ENCODE data around the gene PDE3B.
"Not testable (repeated sequence)": the region's sequence is repeated elsewhere in the genome, so short reads cannot be mapped to it uniquely, and the experiment has no call there.

The PDE3B gene

GRCh38 chr11:14873632-14874031, 230.0 kb downstream of the PDE3B start:
- Histone ChIP-seq H3K4me3 (ENCODE audit: low read length) (no peak overlapping the region), H3K27me3 (ENCODE audit: control insufficient read depth, insufficient read depth, low read length) (no peaks in the 10 kb centered on the region), H3K4me1 (ENCODE audit: control insufficient read depth, insufficient read depth, low read length) (no peaks in the 10 kb centered on the region), H3K36me3 (ENCODE audit: insufficient read depth, low read length) (peaks cover 14% of the 10 kb centered on the region), H3K4me2 (ENCODE audit: low read length) (no peak overlapping the region), H3K9me3 (replicated peaks; ENCODE audit: low read length) (no peaks in the 10 kb centered on the region), H3K9ac (ENCODE audit: low read depth, low read length) (no peak overlapping the region)

GRCh38 chr11:14875163-14875562, 231.6 kb downstream of the PDE3B start:
- Histone ChIP-seq H3K9me3 (replicated peaks; ENCODE audit: low read length) (no peaks in the 10 kb centered on the region), H3K36me3 (ENCODE audit: insufficient read depth, low read length) (peaks cover 14% of the 10 kb centered on the region), H3K4me3 (ENCODE audit: low read length) (no peak overlapping the region), H3K4me1 (ENCODE audit: control insufficient read depth, insufficient read depth, low read length) (no peaks in the 10 kb centered on the region), H3K4me2 (ENCODE audit: low read length) (no peak overlapping the region), H3K27me3 (ENCODE audit: control insufficient read depth, insufficient read depth, low read length) (no peaks in the 10 kb centered on the region), H3K9ac (ENCODE audit: low read depth, low read length) (no peak overlapping the region)

DNA sequence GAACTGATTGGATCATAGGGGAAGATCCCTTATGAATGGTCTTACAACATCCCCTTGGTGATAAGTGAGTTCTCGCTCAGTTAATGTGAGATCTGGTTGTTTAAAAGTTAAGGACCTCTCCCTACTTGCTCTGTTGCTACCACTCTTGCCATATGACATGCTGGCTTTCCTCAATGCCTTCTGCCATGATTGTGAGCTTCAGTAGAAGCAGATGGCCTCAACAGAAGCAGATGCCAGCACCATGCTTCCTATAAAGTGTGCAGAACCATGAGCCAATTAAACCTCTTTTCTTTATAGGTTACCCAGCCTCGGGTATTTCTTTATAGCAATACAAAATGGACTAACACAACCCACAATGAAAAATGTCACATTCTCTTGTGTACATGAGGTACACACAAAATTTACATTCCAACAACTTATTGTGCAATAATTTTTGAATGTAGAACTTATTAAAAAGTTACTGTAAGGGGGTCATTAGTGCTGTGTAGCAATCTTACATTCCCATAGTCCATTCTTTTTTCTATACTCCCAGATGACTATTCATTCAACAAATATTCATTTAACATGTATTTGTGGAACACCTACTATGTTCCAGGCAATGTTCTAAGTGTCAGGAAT, 238.1 kb downstream of the PDE3B start:
- H3K36me3 ChIP-seq (ENCODE audit: insufficient read depth, low read length) = peaks cover 11% of the 10 kb centered on the region

DNA sequence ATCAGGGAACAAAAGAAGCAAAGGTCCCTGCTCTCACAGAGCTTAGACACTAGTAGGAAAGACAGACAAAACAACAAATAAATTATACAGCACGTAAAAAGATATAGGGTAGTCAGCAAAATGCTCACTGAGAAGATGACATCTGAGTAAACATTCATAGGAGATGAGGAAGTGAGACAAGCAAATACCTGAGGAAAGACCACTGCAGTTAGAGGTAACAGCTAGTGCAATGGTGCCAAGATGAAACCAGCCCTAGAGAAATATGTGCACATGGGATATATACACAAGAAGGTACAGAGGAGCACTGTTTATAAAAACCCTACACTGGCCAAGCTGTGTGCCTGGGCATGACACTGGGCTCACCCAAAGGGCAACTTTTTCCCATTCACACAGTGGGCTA, 238.6 kb downstream of the PDE3B start:
- Histone ChIP-seq H3K9ac (ENCODE audit: low read depth, low read length) (no peak overlapping the region), H3K36me3 (ENCODE audit: insufficient read depth, low read length) (peaks cover 11% of the 10 kb centered on the region), H3K27me3 (ENCODE audit: control insufficient read depth, insufficient read depth, low read length) (no peaks in the 10 kb centered on the region), H3K4me3 (ENCODE audit: low read length) (no peak overlapping the region), H3K4me1 (ENCODE audit: control insufficient read depth, insufficient read depth, low read length) (no peaks in the 10 kb centered on the region), H3K4me2 (ENCODE audit: low read length) (no peak overlapping the region), H3K9me3 (replicated peaks; ENCODE audit: low read length) (no peaks in the 10 kb centered on the region)

More for the DNA sequence above, 238.1 kb downstream of the PDE3B start:
- no peak overlapping the region for H3K4me2 ChIP-seq (ENCODE audit: low read length)
- no peak overlapping the region for H3K4me3 ChIP-seq (ENCODE audit: low read length)
- no peak overlapping the region for H3K9ac ChIP-seq (ENCODE audit: low read depth, low read length)
- no peaks in the 10 kb centered on the region for H3K27me3 ChIP-seq (ENCODE audit: control insufficient read depth, insufficient read depth, low read length)
- no peaks in the 10 kb centered on the region for H3K4me1 ChIP-seq (ENCODE audit: control insufficient read depth, insufficient read depth, low read length)
- no peaks in the 10 kb centered on the region for H3K9me3 ChIP-seq (replicated peaks; ENCODE audit: low read length)

GRCh38 chr11:14883683-14884082, 240.1 kb downstream of the PDE3B start:
- H3K4me3 ChIP-seq (ENCODE audit: low read length); H3K27me3 ChIP-seq (ENCODE audit: control insufficient read depth, insufficient read depth, low read length); H3K9ac ChIP-seq (ENCODE audit: low read depth, low read length); H3K4me2 ChIP-seq (ENCODE audit: low read length); H3K4me1 ChIP-seq (ENCODE audit: control insufficient read depth, insufficient read depth, low read length); H3K9me3 ChIP-seq (replicated peaks; ENCODE audit: low read length); H3K36me3 ChIP-seq (ENCODE audit: insufficient read depth, low read length): not testable (repeated sequence)

DNA sequence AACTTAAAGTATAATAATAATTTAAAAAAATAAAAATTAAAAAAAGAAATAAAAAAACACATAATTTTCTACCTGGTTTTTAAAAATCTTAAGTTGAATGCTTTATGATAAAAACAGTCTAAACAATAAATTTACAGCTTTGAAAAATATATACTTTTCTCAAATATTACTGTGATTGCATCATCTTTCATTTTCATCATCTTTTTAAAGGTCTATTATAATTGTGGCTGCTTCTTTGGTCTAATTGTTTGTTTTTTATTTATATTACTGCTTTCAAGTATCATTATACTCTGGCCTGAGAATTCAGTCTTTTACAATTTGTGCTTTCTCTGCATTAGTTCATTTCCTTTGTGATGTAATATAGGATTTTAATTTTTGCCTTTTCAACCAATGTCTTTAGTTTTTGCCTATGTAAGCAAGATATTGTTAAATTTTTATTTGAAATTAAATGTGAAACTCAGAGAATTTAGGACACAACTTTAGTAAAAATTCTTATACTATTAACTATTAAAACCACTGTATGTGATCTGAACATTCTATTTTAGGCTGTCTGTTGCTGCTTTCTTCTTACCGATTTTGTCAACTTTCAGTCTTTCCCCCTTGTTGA, 241.2 kb downstream of the PDE3B start:
- no peaks in the 10 kb centered on the region for H3K9me3 ChIP-seq (replicated peaks; ENCODE audit: low read length)
- H3K4me2 ChIP-seq (ENCODE audit: low read length) = no peak overlapping the region
- H3K4me3 ChIP-seq (ENCODE audit: low read length) = no peak overlapping the region
- no peaks in the 10 kb centered on the region for H3K36me3 ChIP-seq (ENCODE audit: insufficient read depth, low read length)
- H3K4me1 ChIP-seq (ENCODE audit: control insufficient read depth, insufficient read depth, low read length) = no peaks in the 10 kb centered on the region
- H3K27me3 ChIP-seq (ENCODE audit: control insufficient read depth, insufficient read depth, low read length) = no peaks in the 10 kb centered on the region
- H3K9ac ChIP-seq (ENCODE audit: low read depth, low read length) = no peak overlapping the region

DNA sequence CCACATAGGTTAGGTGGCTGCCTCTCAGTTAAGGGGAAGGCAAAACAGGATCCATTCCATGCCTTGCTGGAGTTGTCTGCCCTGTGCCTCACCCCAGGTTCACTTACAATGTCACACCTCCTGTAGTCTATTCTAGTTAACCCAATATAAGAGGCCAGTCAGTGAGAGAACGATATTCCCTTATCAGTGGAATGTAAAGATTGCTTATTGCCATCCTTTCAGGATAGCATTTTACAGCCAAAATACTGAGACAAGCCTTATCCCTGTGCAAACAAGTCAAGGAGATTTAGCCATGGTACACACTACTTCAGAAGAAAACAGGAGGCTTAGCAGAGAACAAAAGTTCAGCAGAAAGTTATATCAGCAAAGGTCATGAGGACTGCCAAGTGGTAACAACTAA, 242.9 kb downstream of the PDE3B start:
- no peaks in the 10 kb centered on the region for H3K9me3 ChIP-seq (replicated peaks; ENCODE audit: low read length)
- no peak overlapping the region for H3K4me2 ChIP-seq (ENCODE audit: low read length)
- no peaks in the 10 kb centered on the region for H3K27me3 ChIP-seq (ENCODE audit: control insufficient read depth, insufficient read depth, low read length)
- no peak overlapping the region for H3K9ac ChIP-seq (ENCODE audit: low read depth, low read length)
- H3K4me3 ChIP-seq (ENCODE audit: low read length) = no peak overlapping the region
- H3K4me1 ChIP-seq (ENCODE audit: control insufficient read depth, insufficient read depth, low read length) = peaks cover 4% of the 10 kb centered on the region
- H3K36me3 ChIP-seq (ENCODE audit: insufficient read depth, low read length) = no peaks in the 10 kb centered on the region

DNA sequence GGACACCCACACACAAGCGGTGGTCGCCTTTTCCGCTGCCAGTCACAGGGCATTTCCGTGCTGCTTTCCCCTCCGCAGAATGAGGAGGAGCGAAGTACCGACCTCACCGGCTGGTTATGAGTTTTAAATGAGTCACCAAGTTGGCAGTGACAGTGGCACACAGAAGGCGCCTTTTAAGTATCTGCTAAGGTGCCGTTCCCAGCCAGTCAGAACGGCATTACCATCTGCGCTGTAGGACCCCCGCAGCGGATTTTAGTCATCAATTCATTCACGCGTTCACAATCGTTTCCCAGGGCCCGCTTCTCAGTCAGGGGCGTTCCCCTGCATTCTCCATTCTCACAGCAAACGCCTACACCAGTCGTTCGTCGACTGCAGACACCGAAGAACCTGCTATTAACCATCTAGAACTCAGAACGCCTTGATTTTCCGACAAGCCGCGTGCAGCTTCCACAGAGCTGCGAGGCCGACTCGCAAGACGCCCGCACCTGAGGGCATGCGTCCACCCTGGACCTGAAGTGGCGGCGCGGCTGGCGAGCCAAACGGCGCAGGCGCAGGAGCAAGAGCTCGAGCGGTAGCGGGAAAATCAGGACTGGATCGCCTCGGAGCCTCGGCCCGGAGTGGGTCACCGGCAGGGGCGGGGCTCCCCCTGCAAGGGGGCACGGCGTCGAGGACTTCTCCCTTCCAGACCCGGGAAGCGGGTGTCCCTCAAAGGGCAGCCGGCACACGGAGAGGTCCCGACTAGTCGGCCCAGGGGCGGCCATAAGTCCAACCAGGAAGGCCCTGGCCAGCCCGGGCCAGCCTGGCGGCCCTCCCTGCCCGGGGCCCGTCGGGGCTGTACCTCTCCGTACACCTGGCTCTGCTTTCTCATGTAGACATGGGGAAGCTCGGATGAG, 247.8 kb downstream of the PDE3B start:
- H3K4me3 ChIP-seq (ENCODE audit: low read length) = peak overlapping the region; percentile 97
- H3K4me1 ChIP-seq (ENCODE audit: control insufficient read depth, insufficient read depth, low read length) = peaks cover 4% of the 10 kb centered on the region
- H3K4me2 ChIP-seq (ENCODE audit: low read length) = peak overlapping the region; percentile 99
- no peaks in the 10 kb centered on the region for H3K36me3 ChIP-seq (ENCODE audit: insufficient read depth, low read length)
- H3K9me3 ChIP-seq (replicated peaks; ENCODE audit: low read length) = no peaks in the 10 kb centered on the region
- H3K27me3 ChIP-seq (ENCODE audit: control insufficient read depth, insufficient read depth, low read length) = peaks cover 4% of the 10 kb centered on the region
- H3K9ac ChIP-seq (ENCODE audit: low read depth, low read length) = peak overlapping the region; percentile 81

GRCh38 chr11:14892036-14892556, 248.5 kb downstream of the PDE3B start, which contains the start of gene CYP2R1:
Gene CYP2R1 (minus strand): TSS chr11:14892231. CDS start chr11:14892205, 26 bp downstream.
- peak within 1 kb of the TSS; percentile 97 for H3K4me3 ChIP-seq (ENCODE audit: low read length)
- H3K4me2 ChIP-seq (ENCODE audit: low read length) = peak within 1 kb of the TSS; percentile 99
- no peaks in the 10 kb centered on the region for H3K36me3 ChIP-seq (ENCODE audit: insufficient read depth, low read length)
- H3K9ac ChIP-seq (ENCODE audit: low read depth, low read length) = peak within 1 kb of the TSS; percentile 81
- peaks cover 4% of the 10 kb centered on the region for H3K4me1 ChIP-seq (ENCODE audit: control insufficient read depth, insufficient read depth, low read length)
- peaks cover 4% of the 10 kb centered on the region for H3K27me3 ChIP-seq (ENCODE audit: control insufficient read depth, insufficient read depth, low read length)
- no peaks in the 10 kb centered on the region for H3K9me3 ChIP-seq (replicated peaks; ENCODE audit: low read length)

DNA sequence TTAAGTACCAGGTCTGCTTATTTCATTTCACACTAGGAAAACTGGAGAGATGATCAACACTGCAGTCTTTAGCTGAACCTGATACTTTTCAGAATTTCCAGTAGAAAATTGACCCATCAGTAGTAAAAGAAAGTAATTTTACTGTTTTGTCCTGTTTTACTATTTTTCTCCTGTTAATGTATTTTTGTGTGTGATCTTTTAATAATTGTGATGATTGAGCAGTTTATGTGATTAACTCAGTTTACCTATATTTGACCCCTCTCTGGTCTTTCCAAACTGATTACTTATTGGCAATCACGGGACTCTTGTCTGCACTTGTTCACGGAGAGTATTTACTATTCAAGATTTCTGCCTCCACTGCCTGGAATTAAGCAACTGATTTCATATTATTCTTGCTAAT, 249.0 kb downstream of the PDE3B start:
- Histone ChIP-seq H3K4me3 (ENCODE audit: low read length) (peak overlapping the region; percentile 97), H3K36me3 (ENCODE audit: insufficient read depth, low read length) (no peaks in the 10 kb centered on the region), H3K27me3 (ENCODE audit: control insufficient read depth, insufficient read depth, low read length) (peaks cover 4% of the 10 kb centered on the region), H3K9ac (ENCODE audit: low read depth, low read length) (no peak overlapping the region), H3K4me1 (ENCODE audit: control insufficient read depth, insufficient read depth, low read length) (peaks cover 4% of the 10 kb centered on the region), H3K4me2 (ENCODE audit: low read length) (peak overlapping the region; percentile 99), H3K9me3 (replicated peaks; ENCODE audit: low read length) (no peaks in the 10 kb centered on the region)
